Suprapubic skin (tissue), 4 donors: ENCODE measurements around the gene FGF11. TPM values are rescaled to one million over a fixed set of nuclear protein-coding genes. Genes with fewer than 3 reads are reported as not detected.

Experiments used
- DNase-seq, 2 donors: peaks; one replicate each; pipeline ENCODE4 v3.0.0-alpha.2; 2019; ENCODE audit warnings: low spot score in 2 of 2
- H3K27ac ChIP-seq: fragments of 200-600 bp; sonication (generic); one replicate; pipeline ENCODE4 v1.5.1; 2019
- H3K27me3 ChIP-seq: fragments of 200-600 bp; sonication (generic); one replicate; pipeline ENCODE4 v1.5.1; 2019
- H3K36me3 ChIP-seq: fragments of 200-600 bp; sonication (generic); one replicate; pipeline ENCODE4 v1.5.1; 2019
- H3K4me1 ChIP-seq: fragments of 200-600 bp; sonication (generic); one replicate; pipeline ENCODE4 v1.5.1; 2019
- H3K4me3 ChIP-seq: fragments of 200-600 bp; sonication (generic); one replicate; pipeline ENCODE4 v1.5.1; 2019; ENCODE audit warnings: mild to moderate bottlenecking
- H3K9me3 ChIP-seq: fragments of 200-600 bp; sonication (generic); one replicate; pipeline ENCODE4 v1.5.1; 2019
- CTCF ChIP-seq, 2 donors: fragments of 200-600 bp in 1 of 2; fragments of 450-650 bp in 1 of 2; sonication (generic) in 1 of 2; IDR thresholded peaks; one replicate each; pipeline ENCODE4 v1.5.1; 2016 to 2019; ENCODE audit warnings: antibody characterized with exemption in 2 of 2, mild to moderate bottlenecking in 1 of 2, moderate library complexity in 1 of 2
- EP300 ChIP-seq: sonication (generic); formaldehyde crosslinking; IDR thresholded peaks from one replicate; pipeline ENCODE4 v1.6.1; 2017; ENCODE audit warnings: antibody characterized with exemption
- POLR2A ChIP-seq, 2 donors: fragments of 450-650 bp; IDR thresholded peaks; one replicate each; pipeline ENCODE4 v1.6.1; 2017; ENCODE audit warnings: antibody characterized with exemption in 2 of 2, mild to moderate bottlenecking in 2 of 2, moderate library complexity in 2 of 2
- POLR2AphosphoS5 ChIP-seq, 3 donors: sonication (generic); formaldehyde crosslinking; IDR thresholded peaks; one replicate each; pipeline ENCODE4 v1.6.1; 2017; ENCODE audit warnings: antibody characterized with exemption in 3 of 3
- WGBS: methylation state at CpG from one replicate; pipeline ENCODE4 v1.1.5; 2018; 5-methylcytosine and 5-hydroxymethylcytosine counted together
- total RNA-seq, 4 donors: library from RNA; depleted of rRNA; stranded (reverse); fragments of >200 nt; gene quantifications; one replicate each; pipeline ENCODE4 v1.1.0, GENCODE V29; 2016

The FGF11 gene
- total RNA-seq, 4 donors from 2014 or later = 10.3 to 28.5 (median 12.5) TPM

GRCh38 chr17:7440113-7440833 is 961 bp downstream of the FGF11 start:
- H3K27me3 ChIP-seq = peaks cover 16% of the 10 kb centered on the region
- H3K9me3 ChIP-seq = no peaks in the 10 kb centered on the region
- no peak for TF ChIP-seq POLR2A (IDR thresholded peaks at IDR 0.05)
- no peak for TF ChIP-seq POLR2AphosphoS5 (IDR thresholded peaks at IDR 0.05)
- TF ChIP-seq CTCF (IDR thresholded peaks at IDR 0.05) = no peak
- no peak for TF ChIP-seq EP300
- peak overlapping the region; percentile 14 for H3K27ac ChIP-seq
- 2% methylated on average over 30 of the region's 46 CpGs for WGBS
- H3K4me3 ChIP-seq = peak overlapping the region; percentile 54
- H3K4me1 ChIP-seq = peaks cover 75% of the 10 kb centered on the region
- H3K36me3 ChIP-seq = no peaks in the 10 kb centered on the region
- peak; percentile 84 to 85 for DNase-seq

- H3K4me3 ChIP-seq = peak overlapping the region; percentile 54
- H3K27ac ChIP-seq = peak overlapping the region; percentile 14
- WGBS = 13% methylated on average over 12 of the region's 12 CpGs
- no peak for DNase-seq
- no peaks in the 10 kb centered on the region for H3K36me3 ChIP-seq
- H3K4me1 ChIP-seq = peaks cover 75% of the 10 kb centered on the region
- TF ChIP-seq POLR2AphosphoS5 (IDR thresholded peaks at IDR 0.05) = no peak
- no peak for TF ChIP-seq EP300
- no peak for TF ChIP-seq POLR2A (IDR thresholded peaks at IDR 0.05)
- TF ChIP-seq CTCF (IDR thresholded peaks at IDR 0.05) = no peak
- H3K9me3 ChIP-seq = no peaks in the 10 kb centered on the region
- peaks cover 21% of the 10 kb centered on the region for H3K27me3 ChIP-seq
Observed at GRCh38 chr17:7440834-7441195, 1.5 kb downstream of the FGF11 start.

GRCh38 chr17:7441266-7441665 is 2.0 kb downstream of the FGF11 start:
- Histone ChIP-seq H3K27me3 (peaks cover 23% of the 10 kb centered on the region), H3K4me3 (no peak overlapping the region), H3K36me3 (no peaks in the 10 kb centered on the region), H3K4me1 (peaks cover 74% of the 10 kb centered on the region), H3K27ac (no peak overlapping the region), H3K9me3 (no peaks in the 10 kb centered on the region)
- DNase-seq = no peak
- TF ChIP-seq POLR2A (IDR thresholded peaks at IDR 0.05) = no peak
- no peak for TF ChIP-seq POLR2AphosphoS5 (IDR thresholded peaks at IDR 0.05)
- TF ChIP-seq CTCF (IDR thresholded peaks at IDR 0.05) = no peak
- TF ChIP-seq EP300 = no peak
- 60% methylated on average over 7 of the region's 7 CpGs for WGBS

- Histone ChIP-seq H3K27me3 (peaks cover 31% of the 10 kb centered on the region), H3K4me1 (peaks cover 71% of the 10 kb centered on the region), H3K9me3 (no peaks in the 10 kb centered on the region), H3K36me3 (no peaks in the 10 kb centered on the region), H3K4me3 (no peak overlapping the region), H3K27ac (no peak overlapping the region)
- no peak for DNase-seq
- 97% methylated on average over 2 of the region's 2 CpGs for WGBS
- TF ChIP-seq POLR2A (IDR thresholded peaks at IDR 0.05) (no peak), EP300 (no peak), CTCF (IDR thresholded peaks at IDR 0.05) (no peak), POLR2AphosphoS5 (IDR thresholded peaks at IDR 0.05) (no peak)
Observed at GRCh38 chr17:7442142-7442541, 2.8 kb downstream of the FGF11 start.

GRCh38 chr17:7443499-7444485 is 4.5 kb downstream of the FGF11 start:
- peaks cover 55% of the 10 kb centered on the region for H3K4me1 ChIP-seq
- WGBS = 79% methylated on average over 7 of the region's 7 CpGs
- H3K27me3 ChIP-seq = peaks cover 32% of the 10 kb centered on the region

More at GRCh38 chr17:7443499-7444485, 4.5 kb downstream of the FGF11 start:
- no peaks in the 10 kb centered on the region for H3K9me3 ChIP-seq
- H3K4me3 ChIP-seq = no peak overlapping the region
- no peak for DNase-seq
- H3K27ac ChIP-seq = no peak overlapping the region
- no peaks in the 10 kb centered on the region for H3K36me3 ChIP-seq
- TF ChIP-seq POLR2A (IDR thresholded peaks at IDR 0.05) = no peak
- TF ChIP-seq EP300 = no peak
- no peak for TF ChIP-seq POLR2AphosphoS5 (IDR thresholded peaks at IDR 0.05)
- no peak for TF ChIP-seq CTCF (IDR thresholded peaks at IDR 0.05)
